ENCODE results near the gene SLN.

DNA sequence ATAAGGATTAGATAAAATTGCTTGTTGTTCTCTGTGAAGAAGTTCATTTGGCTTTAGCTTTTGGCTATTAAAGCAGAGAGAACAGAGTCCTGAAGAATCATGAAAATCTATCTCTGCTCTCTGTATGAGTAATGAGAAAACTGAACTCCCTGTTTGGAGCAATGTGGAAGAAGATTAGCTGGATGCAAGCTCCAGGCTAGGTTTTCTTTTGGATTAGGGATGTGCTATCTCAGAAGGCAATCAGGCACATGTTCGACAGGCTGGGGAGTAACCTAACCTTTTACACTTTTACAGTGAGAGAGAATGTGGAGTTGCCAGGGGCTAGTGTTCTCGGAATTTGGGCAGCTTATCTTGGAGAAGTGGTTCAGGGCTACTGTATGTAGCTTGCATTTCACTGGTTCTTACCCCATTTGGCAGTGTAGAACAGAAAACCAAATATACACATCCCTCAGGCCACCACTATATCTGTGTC, 8.5 kb upstream of the SLN start:
- TF ChIP-seq, protein P1, sequence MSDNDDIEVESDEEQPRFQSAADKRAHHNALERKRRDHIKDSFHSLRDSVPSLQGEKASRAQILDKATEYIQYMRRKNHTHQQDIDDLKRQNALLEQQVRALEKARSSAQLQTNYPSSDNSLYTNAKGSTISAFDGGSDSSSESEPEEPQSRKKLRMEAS (IDR thresholded peaks at IDR 0.05): no peak
- no peak for TF ChIP-seq TCF7L2 (IDR thresholded peaks at IDR 0.05; ENCODE audit: borderline replicate concordance, extremely low read depth, insufficient read depth, insufficient read length)
- TF ChIP-seq, protein P2, sequence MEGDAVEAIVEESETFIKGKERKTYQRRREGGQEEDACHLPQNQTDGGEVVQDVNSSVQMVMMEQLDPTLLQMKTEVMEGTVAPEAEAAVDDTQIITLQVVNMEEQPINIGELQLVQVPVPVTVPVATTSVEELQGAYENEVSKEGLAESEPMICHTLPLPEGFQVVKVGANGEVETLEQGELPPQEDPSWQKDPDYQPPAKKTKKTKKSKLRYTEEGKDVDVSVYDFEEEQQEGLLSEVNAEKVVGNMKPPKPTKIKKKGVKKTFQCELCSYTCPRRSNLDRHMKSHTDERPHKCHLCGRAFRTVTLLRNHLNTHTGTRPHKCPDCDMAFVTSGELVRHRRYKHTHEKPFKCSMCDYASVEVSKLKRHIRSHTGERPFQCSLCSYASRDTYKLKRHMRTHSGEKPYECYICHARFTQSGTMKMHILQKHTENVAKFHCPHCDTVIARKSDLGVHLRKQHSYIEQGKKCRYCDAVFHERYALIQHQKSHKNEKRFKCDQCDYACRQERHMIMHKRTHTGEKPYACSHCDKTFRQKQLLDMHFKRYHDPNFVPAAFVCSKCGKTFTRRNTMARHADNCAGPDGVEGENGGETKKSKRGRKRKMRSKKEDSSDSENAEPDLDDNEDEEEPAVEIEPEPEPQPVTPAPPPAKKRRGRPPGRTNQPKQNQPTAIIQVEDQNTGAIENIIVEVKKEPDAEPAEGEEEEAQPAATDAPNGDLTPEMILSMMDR (IDR thresholded peaks at IDR 0.05 in 2 of 3, conservative IDR thresholded peaks at IDR 0.05 in 1 of 3; ENCODE audit: borderline replicate concordance in 1 of 3, insufficient read depth in 1 of 3, low read depth in 2 of 3, low read length in 2 of 3): no peak
- TF ChIP-seq POLR2A (IDR thresholded peaks at IDR 0.05; ENCODE audit: borderline replicate concordance, extremely low read depth, insufficient read depth, insufficient read length): no peak
- TF ChIP-seq, protein P3, sequence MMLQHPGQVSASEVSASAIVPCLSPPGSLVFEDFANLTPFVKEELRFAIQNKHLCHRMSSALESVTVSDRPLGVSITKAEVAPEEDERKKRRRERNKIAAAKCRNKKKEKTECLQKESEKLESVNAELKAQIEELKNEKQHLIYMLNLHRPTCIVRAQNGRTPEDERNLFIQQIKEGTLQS (IDR thresholded peaks at IDR 0.05): no peak
- no peak for TF ChIP-seq EGR1 (IDR thresholded peaks at IDR 0.05; ENCODE audit: low read depth)
- TF ChIP-seq POLR2AphosphoS5 (IDR thresholded peaks at IDR 0.05; ENCODE audit: low read depth, low read length): no peak
- TF ChIP-seq SIN3A (IDR thresholded peaks at IDR 0.05; ENCODE audit: low read depth): no peak
- no peak for TF ChIP-seq EZH2 (IDR thresholded peaks at IDR 0.05)
- TF ChIP-seq CEBPB (IDR thresholded peaks at IDR 0.05; ENCODE audit: low read depth): no peak
- TF ChIP-seq, protein P4, sequence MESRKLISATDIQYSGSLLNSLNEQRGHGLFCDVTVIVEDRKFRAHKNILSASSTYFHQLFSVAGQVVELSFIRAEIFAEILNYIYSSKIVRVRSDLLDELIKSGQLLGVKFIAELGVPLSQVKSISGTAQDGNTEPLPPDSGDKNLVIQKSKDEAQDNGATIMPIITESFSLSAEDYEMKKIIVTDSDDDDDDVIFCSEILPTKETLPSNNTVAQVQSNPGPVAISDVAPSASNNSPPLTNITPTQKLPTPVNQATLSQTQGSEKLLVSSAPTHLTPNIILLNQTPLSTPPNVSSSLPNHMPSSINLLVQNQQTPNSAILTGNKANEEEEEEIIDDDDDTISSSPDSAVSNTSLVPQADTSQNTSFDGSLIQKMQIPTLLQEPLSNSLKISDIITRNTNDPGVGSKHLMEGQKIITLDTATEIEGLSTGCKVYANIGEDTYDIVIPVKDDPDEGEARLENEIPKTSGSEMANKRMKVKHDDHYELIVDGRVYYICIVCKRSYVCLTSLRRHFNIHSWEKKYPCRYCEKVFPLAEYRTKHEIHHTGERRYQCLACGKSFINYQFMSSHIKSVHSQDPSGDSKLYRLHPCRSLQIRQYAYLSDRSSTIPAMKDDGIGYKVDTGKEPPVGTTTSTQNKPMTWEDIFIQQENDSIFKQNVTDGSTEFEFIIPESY (IDR thresholded peaks at IDR 0.05; ENCODE audit: extremely low read depth, insufficient replicate concordance, low read length): no peak

All from HCT116 (cell line).